Mesendoderm (in vitro differentiated cells): ENCODE data around the gene PLEKHH2.

Experiments used
- DNase-seq: peaks from one replicate; pipeline ENCODE4 v3.0.0; 2013
- H2AK5ac ChIP-seq: 2 replicates; pipeline ENCODE4 v1.6.1; 2013; ENCODE audit warnings: low read length, inconsistent platforms
- H2BK120ac ChIP-seq: 2 replicates; pipeline ENCODE4 v1.6.1; 2013; ENCODE audit warnings: low read depth, mild to moderate bottlenecking, low read length, moderate library complexity, mixed read lengths
- H2BK15ac ChIP-seq: replicated peaks from 2 replicates; pipeline ENCODE4 v1.6.1; 2013; ENCODE audit warnings: low read depth, mild to moderate bottlenecking, moderate library complexity
- H2BK5ac ChIP-seq: 2 replicates; pipeline ENCODE4 v1.6.1; 2013; ENCODE audit warnings: low read length, inconsistent platforms
- H3K18ac ChIP-seq: 2 replicates; pipeline ENCODE4 v1.6.1; 2013; ENCODE audit warnings: mild to moderate bottlenecking, low read length, mixed read lengths
- H3K23ac ChIP-seq: one replicate; pipeline ENCODE4 v1.6.1; 2013; ENCODE audit warnings: low read length
- H3K27ac ChIP-seq: 2 replicates; pipeline ENCODE4 v1.5.1; 2013; ENCODE audit warnings: low read depth, mild to moderate bottlenecking, inconsistent platforms, low read length, moderate library complexity
- H3K27me3 ChIP-seq: 2 replicates; pipeline ENCODE4 v1.6.1; 2013; ENCODE audit warnings: low read length, control low read depth, mild to moderate bottlenecking, inconsistent platforms; ENCODE audit not compliant: insufficient read depth, poor library complexity
- H3K36me3 ChIP-seq: 2 replicates; pipeline ENCODE4 v1.6.1; 2013; ENCODE audit warnings: low read length, inconsistent platforms; ENCODE audit not compliant: control insufficient read depth, insufficient read depth
- H3K4ac ChIP-seq: one replicate; pipeline ENCODE4 v1.6.1; 2013; ENCODE audit warnings: low read depth, mild to moderate bottlenecking, low read length, moderate library complexity
- H3K4me1 ChIP-seq: 2 replicates; pipeline ENCODE4 v1.6.1; 2013; ENCODE audit warnings: low read depth, low read length, inconsistent platforms; ENCODE audit not compliant: control insufficient read depth
- H3K4me2 ChIP-seq: 2 replicates; pipeline ENCODE4 v1.6.1; 2013; ENCODE audit warnings: low read length
- H3K4me3 ChIP-seq: 2 replicates; pipeline ENCODE4 v1.5.1; 2013; ENCODE audit warnings: mild to moderate bottlenecking, low read length
- H3K56ac ChIP-seq: one replicate; pipeline ENCODE4 v1.6.1; 2013; ENCODE audit warnings: low read length
- H3K79me1 ChIP-seq: 2 replicates; pipeline ENCODE4 v1.6.1; 2013; ENCODE audit warnings: low read length, inconsistent platforms
- H3K79me2 ChIP-seq: 2 replicates; pipeline ENCODE4 v1.6.1; 2013; ENCODE audit warnings: mild to moderate bottlenecking, low read length; ENCODE audit not compliant: control insufficient read depth, insufficient read depth
- H3K9ac ChIP-seq: 2 replicates; pipeline ENCODE4 v1.6.1; 2013; ENCODE audit warnings: low read length, inconsistent platforms
- H4K5ac ChIP-seq: one replicate; pipeline ENCODE4 v1.6.1; 2013; ENCODE audit warnings: low read length
- H4K8ac ChIP-seq: one replicate; pipeline ENCODE4 v1.6.1; 2013; ENCODE audit warnings: low read depth, mild to moderate bottlenecking, control low read depth, low read length, moderate library complexity
- WGBS: extraction: QIAGEN DNeasy Blood & Tissue Kit; methylation state at CpG from one replicate; pipeline ENCODE4 v1.1.7; 2013; ENCODE audit warnings: low lambda C conversion rate, missing lambda C conversion rate; ENCODE audit not compliant: insufficient coverage; ENCODE audit errors: extremely low coverage; 5-methylcytosine and 5-hydroxymethylcytosine counted together

The PLEKHH2 gene

GRCh38 chr2:43710866-43711265 is 73.8 kb downstream of the PLEKHH2 start:
- Histone ChIP-seq H3K4ac (no peak overlapping the region), H3K27me3 (no peaks in the 10 kb centered on the region), H2BK120ac (no peak overlapping the region), H3K9ac (no peak overlapping the region), H2AK5ac (no peak overlapping the region), H3K4me3 (no peak overlapping the region), H3K4me1 (peaks cover 3% of the 10 kb centered on the region), H3K4me2 (no peak overlapping the region), H3K27ac (no peak overlapping the region), H4K8ac (no peak overlapping the region), H3K36me3 (no peaks in the 10 kb centered on the region), H3K79me2 (no peaks in the 10 kb centered on the region), H3K56ac (no peak overlapping the region), H3K79me1 (no peaks in the 10 kb centered on the region), H2BK15ac (no peak overlapping the region), H2BK5ac (no peak overlapping the region), H3K18ac (no peak overlapping the region), H3K23ac (no peak overlapping the region), H4K5ac (no peak overlapping the region)
- DNase-seq = no peak

- H3K56ac ChIP-seq = no peak overlapping the region
- H3K79me2 ChIP-seq = no peaks in the 10 kb centered on the region
- H2BK15ac ChIP-seq = no peak overlapping the region
- no CpG with 5 or more reads among the region's 2 CpGs for WGBS
- H3K4ac ChIP-seq = no peak overlapping the region
- no peaks in the 10 kb centered on the region for H3K79me1 ChIP-seq
- no peak overlapping the region for H3K9ac ChIP-seq
- peaks cover 4% of the 10 kb centered on the region for H3K4me1 ChIP-seq
- H3K27me3 ChIP-seq = no peaks in the 10 kb centered on the region
- no peak overlapping the region for H3K27ac ChIP-seq
- H3K18ac ChIP-seq = no peak overlapping the region
- H3K23ac ChIP-seq = no peak overlapping the region
- DNase-seq = no peak
- no peak overlapping the region for H3K4me2 ChIP-seq
- H4K5ac ChIP-seq = no peak overlapping the region
- H3K4me3 ChIP-seq = no peak overlapping the region
- no peak overlapping the region for H2BK120ac ChIP-seq
- H2AK5ac ChIP-seq = no peak overlapping the region
- H3K36me3 ChIP-seq = no peaks in the 10 kb centered on the region
- no peak overlapping the region for H4K8ac ChIP-seq
- H2BK5ac ChIP-seq = no peak overlapping the region
Measured at GRCh38 chr2:43714164-43714563, 77.1 kb downstream of the PLEKHH2 start.

- no peak overlapping the region for H4K5ac ChIP-seq
- no CpG with 5 or more reads among the region's 4 CpGs for WGBS
- H3K56ac ChIP-seq = no peak overlapping the region
- H2BK120ac ChIP-seq = no peak overlapping the region
- no peak overlapping the region for H3K27ac ChIP-seq
- H3K4me2 ChIP-seq = no peak overlapping the region
- H3K4me1 ChIP-seq = peaks cover 4% of the 10 kb centered on the region
- H3K23ac ChIP-seq = no peak overlapping the region
- no peak overlapping the region for H3K4ac ChIP-seq
- no peaks in the 10 kb centered on the region for H3K79me2 ChIP-seq
- no peak overlapping the region for H2BK15ac ChIP-seq
- H3K36me3 ChIP-seq = no peaks in the 10 kb centered on the region
- H3K27me3 ChIP-seq = no peaks in the 10 kb centered on the region
- H4K8ac ChIP-seq = no peak overlapping the region
- no peak overlapping the region for H2BK5ac ChIP-seq
- DNase-seq = no peak
- no peak overlapping the region for H3K4me3 ChIP-seq
- H2AK5ac ChIP-seq = no peak overlapping the region
- H3K9ac ChIP-seq = no peak overlapping the region
- H3K18ac ChIP-seq = no peak overlapping the region
- H3K79me1 ChIP-seq = no peaks in the 10 kb centered on the region
Measured at GRCh38 chr2:43715300-43716098, 78.4 kb downstream of the PLEKHH2 start.

- no peak for DNase-seq
- Histone ChIP-seq H2BK5ac (no peak overlapping the region), H4K8ac (no peak overlapping the region), H2AK5ac (no peak overlapping the region), H3K79me1 (no peaks in the 10 kb centered on the region), H3K9ac (no peak overlapping the region), H4K5ac (no peak overlapping the region), H3K4me1 (peaks cover 4% of the 10 kb centered on the region), H3K36me3 (no peaks in the 10 kb centered on the region), H3K27me3 (no peaks in the 10 kb centered on the region), H2BK15ac (no peak overlapping the region), H3K18ac (no peak overlapping the region), H3K4ac (no peak overlapping the region), H2BK120ac (no peak overlapping the region), H3K56ac (no peak overlapping the region), H3K79me2 (no peaks in the 10 kb centered on the region), H3K4me2 (no peak overlapping the region), H3K23ac (no peak overlapping the region), H3K4me3 (no peak overlapping the region), H3K27ac (no peak overlapping the region)
Measured at GRCh38 chr2:43717322-43717721, 80.3 kb downstream of the PLEKHH2 start.

- H3K27me3 ChIP-seq = no peaks in the 10 kb centered on the region
- H2BK15ac ChIP-seq = no peak overlapping the region
- no CpG with 5 or more reads among the region's 5 CpGs for WGBS
- DNase-seq = no peak
- H3K9ac ChIP-seq = no peak overlapping the region
- H3K36me3 ChIP-seq = no peaks in the 10 kb centered on the region
- H3K56ac ChIP-seq = no peak overlapping the region
- no peak overlapping the region for H2BK5ac ChIP-seq
- H3K79me1 ChIP-seq = no peaks in the 10 kb centered on the region
- no peak overlapping the region for H2BK120ac ChIP-seq
- H3K4me2 ChIP-seq = no peak overlapping the region
- H3K4me1 ChIP-seq = peaks cover 4% of the 10 kb centered on the region
- H3K79me2 ChIP-seq = no peaks in the 10 kb centered on the region
- H4K5ac ChIP-seq = no peak overlapping the region
- no peak overlapping the region for H2AK5ac ChIP-seq
- no peak overlapping the region for H3K4ac ChIP-seq
- H3K18ac ChIP-seq = no peak overlapping the region
- H3K23ac ChIP-seq = no peak overlapping the region
- no peak overlapping the region for H4K8ac ChIP-seq
- H3K27ac ChIP-seq = no peak overlapping the region
- H3K4me3 ChIP-seq = no peak overlapping the region
Measured at GRCh38 chr2:43718530-43719124, 81.6 kb downstream of the PLEKHH2 start.
